ENCODE measurements around the gene PAPSS2.
"Not testable (repeated sequence)": the region's sequence is repeated elsewhere in the genome, so short reads cannot be mapped to it uniquely, and the experiment has no call there.

Gene PAPSS2

GRCh38 chr10:87740254-87740655 is 80.6 kb downstream of the PAPSS2 start:
- Histone ChIP-seq H3K36me3 (no peaks in the 10 kb centered on the region), H3K27me3 (ENCODE audit: insufficient read depth, low read depth, severe bottlenecking) (no peaks in the 10 kb centered on the region), H3K27ac (no peak overlapping the region), H3K9me3 (ENCODE audit: severe bottlenecking) (no peaks in the 10 kb centered on the region), H3K4me3 (ENCODE audit: low read depth, low read length) (no peak overlapping the region)
- no peak for DNase-seq
- no peak for TF ChIP-seq CTCF (IDR thresholded peaks at IDR 0.05; ENCODE audit: low read depth, low read length)

GRCh38 chr10:87742992-87743610 is 83.4 kb downstream of the PAPSS2 start:
- H3K4me3 ChIP-seq (ENCODE audit: low read depth, low read length); H3K9me3 ChIP-seq (ENCODE audit: severe bottlenecking); H3K27me3 ChIP-seq (ENCODE audit: insufficient read depth, low read depth, severe bottlenecking); H3K27ac ChIP-seq; DNase-seq; H3K36me3 ChIP-seq: not testable (repeated sequence)

- H3K27ac ChIP-seq = no peak overlapping the region
- no peak for TF ChIP-seq CTCF (IDR thresholded peaks at IDR 0.05; ENCODE audit: low read depth, low read length)
- no peak for DNase-seq
- H3K36me3 ChIP-seq = no peaks in the 10 kb centered on the region
- H3K27me3 ChIP-seq (ENCODE audit: insufficient read depth, low read depth, severe bottlenecking) = no peaks in the 10 kb centered on the region
- no peak overlapping the region for H3K4me3 ChIP-seq (ENCODE audit: low read depth, low read length)
- no peaks in the 10 kb centered on the region for H3K9me3 ChIP-seq (ENCODE audit: severe bottlenecking)
Observed at GRCh38 chr10:87744606-87745005, 84.9 kb downstream of the PAPSS2 start.

- Histone ChIP-seq H3K9me3 (ENCODE audit: severe bottlenecking) (no peaks in the 10 kb centered on the region), H3K27me3 (ENCODE audit: insufficient read depth, low read depth, severe bottlenecking) (no peaks in the 10 kb centered on the region), H3K36me3 (no peaks in the 10 kb centered on the region), H3K27ac (no peak overlapping the region), H3K4me3 (ENCODE audit: low read depth, low read length) (no peak overlapping the region)
- DNase-seq = no peak
- no peak for TF ChIP-seq CTCF (IDR thresholded peaks at IDR 0.05; ENCODE audit: low read depth, low read length)
Observed at GRCh38 chr10:87746911-87747310, 87.2 kb downstream of the PAPSS2 start.

- not testable (repeated sequence) for H3K36me3 ChIP-seq; H3K9me3 ChIP-seq (ENCODE audit: severe bottlenecking); H3K4me3 ChIP-seq (ENCODE audit: low read depth, low read length); H3K27ac ChIP-seq; H3K27me3 ChIP-seq (ENCODE audit: insufficient read depth, low read depth, severe bottlenecking); DNase-seq
Observed at GRCh38 chr10:87748244-87748643, 88.6 kb downstream of the PAPSS2 start.

- Histone ChIP-seq H3K4me3 (ENCODE audit: low read depth, low read length) (no peak overlapping the region), H3K36me3 (no peaks in the 10 kb centered on the region; the same call in 1 of the 2 replicates), H3K9me3 (ENCODE audit: severe bottlenecking) (no peaks in the 10 kb centered on the region), H3K27me3 (ENCODE audit: insufficient read depth, low read depth, severe bottlenecking) (no peaks in the 10 kb centered on the region), H3K27ac (no peak overlapping the region)
- no peak for TF ChIP-seq CTCF (IDR thresholded peaks at IDR 0.05; ENCODE audit: low read depth, low read length)
- no peak for DNase-seq
Observed at GRCh38 chr10:87750001-87750671, 90.5 kb downstream of the PAPSS2 start.

GRCh38 chr10:87750817-87751216 is 91.1 kb downstream of the PAPSS2 start:
- DNase-seq = no peak
- Histone ChIP-seq H3K36me3 (peaks cover 5% of the 10 kb centered on the region; the same call in 1 of the 2 replicates), H3K4me3 (ENCODE audit: low read depth, low read length) (no peak overlapping the region), H3K27me3 (ENCODE audit: insufficient read depth, low read depth, severe bottlenecking) (no peaks in the 10 kb centered on the region), H3K27ac (no peak overlapping the region), H3K9me3 (ENCODE audit: severe bottlenecking) (no peaks in the 10 kb centered on the region)
- no peak for TF ChIP-seq CTCF (IDR thresholded peaks at IDR 0.05; ENCODE audit: low read depth, low read length)

Data from WERI-Rb-1 (cell line).